ENCODE measurements around the gene CCL16.

GRCh38 chr17:35981908-35982330, 622 bp upstream of the CCL16 start:
- TF ChIP-seq CTCF (IDR thresholded peaks at IDR 0.05; ENCODE audit: control extremely low read depth in 1 of 3, insufficient read depth in 1 of 3, low read depth in 1 of 3, low read length in 3 of 3): peak; percentile 44 to 52 (median 48)
- no peak for TF ChIP-seq EZH2 (IDR thresholded peaks at IDR 0.05; ENCODE audit: low read depth, low read length, severe bottlenecking)
- no peak for TF ChIP-seq TEAD4 (IDR thresholded peaks at IDR 0.05; ENCODE audit: low read depth, low read length)
- TF ChIP-seq TAF1 (IDR thresholded peaks at IDR 0.05; ENCODE audit: low read depth, low read length): no peak
- no peak for TF ChIP-seq MAFK (IDR thresholded peaks at IDR 0.05; ENCODE audit: low read depth, low read length)
- TF ChIP-seq SAP30 (IDR thresholded peaks at IDR 0.05; ENCODE audit: insufficient read depth, insufficient replicate concordance, low read length): no peak
- no peak for TF ChIP-seq ATF3 (IDR thresholded peaks at IDR 0.05; ENCODE audit: insufficient read depth, low read depth, low read length)
- TF ChIP-seq SP2 (IDR thresholded peaks at IDR 0.05; ENCODE audit: low read length): no peak
- no peak for TF ChIP-seq POLR2AphosphoS5 (IDR thresholded peaks at IDR 0.05; ENCODE audit: low read depth, low read length)
- no peak for TF ChIP-seq HDAC6 (IDR thresholded peaks at IDR 0.05; ENCODE audit: low read depth, low read length)
- no peak for TF ChIP-seq POLR2A (IDR thresholded peaks at IDR 0.05; ENCODE audit: control extremely low read depth in 1 of 2, low read depth in 2 of 2, low read length in 2 of 2)
- TF ChIP-seq, protein P1, sequence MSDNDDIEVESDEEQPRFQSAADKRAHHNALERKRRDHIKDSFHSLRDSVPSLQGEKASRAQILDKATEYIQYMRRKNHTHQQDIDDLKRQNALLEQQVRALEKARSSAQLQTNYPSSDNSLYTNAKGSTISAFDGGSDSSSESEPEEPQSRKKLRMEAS (IDR thresholded peaks at IDR 0.05): no peak
- TF ChIP-seq CEBPB (IDR thresholded peaks at IDR 0.05; ENCODE audit: low read depth, low read length): no peak

All from H1 (cell line).